Hepatocyte (in vitro differentiated cells): Measurements from ENCODE around the gene C11orf68.
"Not testable (repeated sequence)": the region's sequence is repeated elsewhere in the genome, so short reads cannot be mapped to it uniquely, and the experiment has no call there.

ENCODE experiments used
- CTCF ChIP-seq: fragments of 200-600 bp; sonication (generic); IDR thresholded peaks from 2 replicates; pipeline ENCODE4 v1.5.1; 2016; ENCODE audit warnings: antibody characterized with exemption, mild to moderate bottlenecking; ENCODE audit not compliant: poor library complexity
- EZH2phosphoT487 ChIP-seq: fragments of 200-600 bp; sonication (generic); IDR thresholded peaks from one replicate; pipeline ENCODE4 v1.6.1; 2018; ENCODE audit warnings: antibody characterized with exemption, mild to moderate bottlenecking, low read depth, moderate library complexity; ENCODE audit not compliant: unreplicated experiment, severe bottlenecking

GRCh38 chr11:65892137-65892540 lies 26.7 kb downstream of the C11orf68 start:
- not testable (repeated sequence) for TF ChIP-seq EZH2phosphoT487, CTCF
